ENCODE results near the gene CDKN2A.

DNA sequence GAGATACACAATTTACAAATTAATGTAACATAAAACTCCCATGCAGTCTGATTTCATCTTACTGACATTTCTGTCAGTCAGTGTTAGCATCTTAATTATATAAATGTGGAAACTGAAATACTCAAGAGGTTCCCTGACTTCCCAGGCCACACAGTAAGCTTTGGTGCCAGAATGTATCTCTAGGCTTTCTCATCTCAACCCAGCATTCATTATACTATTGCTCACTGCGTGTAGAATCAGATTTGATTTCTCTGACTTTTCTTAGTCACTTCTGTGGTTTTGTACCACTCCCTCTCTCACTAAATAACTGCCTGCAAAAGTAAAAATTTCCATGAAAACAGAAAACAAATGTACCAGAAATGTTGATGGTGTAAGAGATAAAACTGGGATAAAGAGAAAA is 46.6 kb upstream of the CDKN2A start:
- TF ChIP-seq POLR2A (IDR thresholded peaks at IDR 0.05): no peak
- no peak for TF ChIP-seq CTCF (IDR thresholded peaks at IDR 0.05)
